Esophagus squamous epithelium (tissue), 5 donors: ENCODE results near the gene EN2. TPM values are rescaled to one million over a fixed set of nuclear protein-coding genes. Genes with fewer than 3 reads are reported as not detected.

Source experiments
- DNase-seq: peaks from one replicate; lab custom pipeline; 2025; lab: John Stamatoyannopoulos, UW
- H3K27ac ChIP-seq, 4 donors: fragments of 200-600 bp; sonication (generic); one replicate each; pipeline ENCODE4 v1.5.1; 2016 to 2019; ENCODE audit warnings: mild to moderate bottlenecking in 1 of 4
- H3K27me3 ChIP-seq, 4 donors: fragments of 200-600 bp; sonication (generic); 1 replicate in 3 of 4; 2 replicates in 1 of 4; pipeline versions ENCODE4 v1.5.1 to v1.6.0; 2017 to 2021; ENCODE audit warnings: antibody characterized with exemption in 1 of 4
- H3K36me3 ChIP-seq, 3 donors: fragments of 200-600 bp; sonication (generic); one replicate each; pipeline ENCODE4 v1.5.1; 2016 to 2019
- H3K4me1 ChIP-seq, 3 donors: fragments of 200-600 bp; sonication (generic); one replicate each; pipeline ENCODE4 v1.5.1; 2017 to 2019
- H3K4me3 ChIP-seq, 4 donors: fragments of 200-600 bp; sonication (generic); 1 replicate in 3 of 4; 2 replicates in 1 of 4; pipeline ENCODE4 v1.5.1; 2016 to 2019; ENCODE audit warnings: mild to moderate bottlenecking in 2 of 4, moderate library complexity in 1 of 4
- H3K9me3 ChIP-seq, 3 donors: fragments of 200-600 bp; sonication (generic); one replicate each; pipeline ENCODE4 v1.5.1; 2016 to 2019
- POLR2A ChIP-seq, 4 donors: fragments of 450-650 bp; IDR thresholded peaks; one replicate each; pipeline ENCODE4 v1.6.1; 2017; ENCODE audit warnings: antibody characterized with exemption in 4 of 4, mild to moderate bottlenecking in 4 of 4, moderate library complexity in 3 of 4
- WGBS, 2 donors: methylation state at CpG; one replicate each; pipeline ENCODE4 v1.1.5; 2018; 5-methylcytosine and 5-hydroxymethylcytosine counted together
- intact Hi-C: fragments of 100-400 bp; cut with DNase I; formaldehyde crosslinking; loops from one replicate; pipeline ENCODE4 v1.15.0; 2022
- total RNA-seq, 4 donors: library from RNA; depleted of rRNA; stranded (reverse); fragments of >200 nt; gene quantifications; one replicate each; pipeline ENCODE4 v1.1.0, GENCODE V29; 2016
- TF ChIP-seq, protein P1 (sequence below), 6 experiments: fragments of 450-650 bp in 4 of 6; fragments of 200-600 bp in 2 of 6; sonication (generic) in 2 of 6; IDR thresholded peaks; one replicate each; pipeline ENCODE4 v1.5.1; 2016 to 2019; ENCODE audit warnings: antibody characterized with exemption in 6 of 6, mild to moderate bottlenecking in 4 of 6, moderate library complexity in 4 of 6
- donor health status: DM: yes; HTN: yes; CAD: no.

Gene EN2
- total RNA-seq = under 1 TPM in 1 of 4 donors, not detected in 3; under 0.01 TPM

DNA sequence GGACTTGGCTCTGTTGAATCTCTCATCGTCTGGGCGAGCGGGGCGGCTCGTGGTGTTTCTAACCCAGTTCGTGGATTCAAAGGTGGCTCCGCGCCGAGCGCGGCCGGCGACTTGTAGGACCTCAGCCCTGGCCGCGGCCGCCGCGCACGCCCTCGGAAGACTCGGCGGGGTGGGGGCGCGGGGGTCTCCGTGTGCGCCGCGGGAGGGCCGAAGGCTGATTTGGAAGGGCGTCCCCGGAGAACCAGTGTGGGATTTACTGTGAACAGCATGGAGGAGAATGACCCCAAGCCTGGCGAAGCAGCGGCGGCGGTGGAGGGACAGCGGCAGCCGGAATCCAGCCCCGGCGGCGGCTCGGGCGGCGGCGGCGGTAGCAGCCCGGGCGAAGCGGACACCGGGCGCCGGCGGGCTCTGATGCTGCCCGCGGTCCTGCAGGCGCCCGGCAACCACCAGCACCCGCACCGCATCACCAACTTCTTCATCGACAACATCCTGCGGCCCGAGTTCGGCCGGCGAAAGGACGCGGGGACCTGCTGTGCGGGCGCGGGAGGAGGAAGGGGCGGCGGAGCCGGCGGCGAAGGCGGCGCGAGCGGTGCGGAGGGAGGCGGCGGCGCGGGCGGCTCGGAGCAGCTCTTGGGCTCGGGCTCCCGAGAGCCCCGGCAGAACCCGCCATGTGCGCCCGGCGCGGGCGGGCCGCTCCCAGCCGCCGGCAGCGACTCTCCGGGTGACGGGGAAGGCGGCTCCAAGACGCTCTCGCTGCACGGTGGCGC, at the start of gene EN2:
Gene EN2 (plus strand): TSS at position 19 of the 767 bp plus-strand sequence. CDS start 249 bp downstream, at position 268.
- DNase-seq = no peak
- peaks cover 29 to 55% (median 39%) of the 10 kb centered on the region in 3 donors for H3K4me1 ChIP-seq
- peaks cover 71 to 98% (median 80%) of the 10 kb centered on the region in 4 donors for H3K27me3 ChIP-seq
- H3K27ac ChIP-seq = no peak within 1 kb of the TSS
- H3K9me3 ChIP-seq = no peaks in the 10 kb centered on the region
- WGBS, 2 donors = no CpG with 5 or more reads among the region's 105 CpGs
- intact Hi-C loops = no loop called here
- TF ChIP-seq POLR2A (IDR thresholded peaks at IDR 0.05) = no peak
- TF ChIP-seq, protein P1, sequence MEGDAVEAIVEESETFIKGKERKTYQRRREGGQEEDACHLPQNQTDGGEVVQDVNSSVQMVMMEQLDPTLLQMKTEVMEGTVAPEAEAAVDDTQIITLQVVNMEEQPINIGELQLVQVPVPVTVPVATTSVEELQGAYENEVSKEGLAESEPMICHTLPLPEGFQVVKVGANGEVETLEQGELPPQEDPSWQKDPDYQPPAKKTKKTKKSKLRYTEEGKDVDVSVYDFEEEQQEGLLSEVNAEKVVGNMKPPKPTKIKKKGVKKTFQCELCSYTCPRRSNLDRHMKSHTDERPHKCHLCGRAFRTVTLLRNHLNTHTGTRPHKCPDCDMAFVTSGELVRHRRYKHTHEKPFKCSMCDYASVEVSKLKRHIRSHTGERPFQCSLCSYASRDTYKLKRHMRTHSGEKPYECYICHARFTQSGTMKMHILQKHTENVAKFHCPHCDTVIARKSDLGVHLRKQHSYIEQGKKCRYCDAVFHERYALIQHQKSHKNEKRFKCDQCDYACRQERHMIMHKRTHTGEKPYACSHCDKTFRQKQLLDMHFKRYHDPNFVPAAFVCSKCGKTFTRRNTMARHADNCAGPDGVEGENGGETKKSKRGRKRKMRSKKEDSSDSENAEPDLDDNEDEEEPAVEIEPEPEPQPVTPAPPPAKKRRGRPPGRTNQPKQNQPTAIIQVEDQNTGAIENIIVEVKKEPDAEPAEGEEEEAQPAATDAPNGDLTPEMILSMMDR (IDR thresholded peaks at IDR 0.05) = no peak
- no peaks in the 10 kb centered on the region for H3K36me3 ChIP-seq
- peak within 1 kb of the TSS; percentile 26 to 61 (median 42) for H3K4me3 ChIP-seq

DNA sequence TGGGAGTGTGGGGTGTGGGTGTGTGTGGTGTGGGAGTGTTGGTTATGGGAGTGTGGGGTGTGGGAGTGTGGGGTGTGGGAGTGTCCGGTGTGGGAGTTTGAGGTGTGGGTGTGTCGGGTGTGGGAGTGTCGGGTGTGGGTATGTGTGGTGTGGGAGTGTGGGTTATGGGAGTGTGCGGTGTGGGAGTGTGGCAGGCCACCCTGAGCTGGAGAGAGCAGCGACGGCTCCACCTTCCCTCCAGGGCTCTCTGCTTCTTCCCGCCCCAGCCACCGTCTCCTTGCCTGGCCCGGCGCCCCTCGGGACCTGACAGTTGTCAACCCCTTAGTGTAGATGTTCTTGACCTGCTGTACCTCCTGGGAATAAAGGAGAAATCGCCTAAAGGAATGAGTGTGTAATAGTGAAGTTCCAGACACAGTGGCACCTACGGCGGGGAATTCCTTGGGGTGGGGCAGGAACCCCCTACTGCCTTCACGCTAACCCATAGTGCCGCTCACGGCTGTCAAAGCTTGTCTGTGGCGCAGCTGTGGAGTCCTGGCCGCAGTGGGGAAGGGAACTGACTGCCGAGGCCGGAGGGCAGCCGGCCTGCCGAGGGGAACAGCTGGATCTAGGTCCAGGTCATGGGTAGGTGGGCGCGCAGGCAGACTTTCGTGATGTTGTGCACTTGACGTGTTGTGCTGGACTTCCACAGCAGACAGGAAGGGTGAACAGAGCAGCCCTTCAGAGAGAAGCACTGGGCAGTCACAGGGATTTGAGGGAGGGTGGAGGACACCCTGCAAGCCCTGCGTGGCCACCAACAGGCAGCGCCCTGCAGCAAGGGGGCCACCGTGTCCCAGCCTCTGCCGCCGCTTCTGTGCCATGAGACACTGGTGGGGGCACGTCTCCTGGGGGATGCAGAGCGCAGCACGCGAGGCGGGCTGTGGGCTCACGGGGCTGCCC, 49.0 kb upstream of the EN2 start:
- no peak overlapping the region for H3K4me3 ChIP-seq
- H3K9me3 ChIP-seq = no peaks in the 10 kb centered on the region
- 27 to 39% methylated on average over 14 to 28 of the region's 38 CpGs for WGBS, 2 donors
- H3K27me3 ChIP-seq = peaks cover 0 to 66% (median 0%) of the 10 kb centered on the region in 4 donors
- no peak for DNase-seq
- intact Hi-C loops = no loop called here
- H3K36me3 ChIP-seq = no peaks in the 10 kb centered on the region
- H3K27ac ChIP-seq = no peak overlapping the region
- H3K4me1 ChIP-seq = no peaks in the 10 kb centered on the region
- TF ChIP-seq, protein P1 (IDR thresholded peaks at IDR 0.05) = no peak
- TF ChIP-seq POLR2A (IDR thresholded peaks at IDR 0.05) = no peak

DNA sequence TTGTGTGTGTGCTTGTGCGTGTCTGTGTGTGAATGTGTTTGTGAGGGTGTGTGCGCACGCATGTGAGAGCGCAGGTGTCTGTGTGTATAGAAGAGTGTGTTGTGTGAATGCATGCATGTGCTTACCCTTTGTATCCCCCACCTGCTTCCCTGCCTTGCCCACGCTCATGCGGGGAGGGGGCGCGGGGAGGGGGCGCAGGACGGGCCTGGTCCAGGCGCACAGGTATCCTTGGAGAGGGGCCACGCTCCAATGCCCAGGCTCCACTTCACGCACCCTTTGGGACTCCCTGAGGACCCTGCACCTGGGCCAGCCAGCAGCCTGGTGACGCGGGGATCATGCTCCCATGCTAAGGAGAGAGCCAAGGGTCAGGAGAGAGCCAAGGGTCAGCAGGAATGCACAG, 47.9 kb upstream of the EN2 start:
- H3K9me3 ChIP-seq = no peaks in the 10 kb centered on the region
- intact Hi-C loops = no loop called here
- H3K4me3 ChIP-seq = no peak overlapping the region
- no peaks in the 10 kb centered on the region for H3K36me3 ChIP-seq
- TF ChIP-seq POLR2A (IDR thresholded peaks at IDR 0.05) = no peak
- TF ChIP-seq, protein P1 (IDR thresholded peaks at IDR 0.05) = no peak
- H3K27me3 ChIP-seq = peaks cover 0 to 55% (median 0%) of the 10 kb centered on the region in 4 donors
- no peaks in the 10 kb centered on the region for H3K4me1 ChIP-seq
- DNase-seq = no peak
- H3K27ac ChIP-seq = no peak overlapping the region
- 69 to 72% methylated on average over 9 to 10 of the region's 15 CpGs for WGBS, 2 donors

DNA sequence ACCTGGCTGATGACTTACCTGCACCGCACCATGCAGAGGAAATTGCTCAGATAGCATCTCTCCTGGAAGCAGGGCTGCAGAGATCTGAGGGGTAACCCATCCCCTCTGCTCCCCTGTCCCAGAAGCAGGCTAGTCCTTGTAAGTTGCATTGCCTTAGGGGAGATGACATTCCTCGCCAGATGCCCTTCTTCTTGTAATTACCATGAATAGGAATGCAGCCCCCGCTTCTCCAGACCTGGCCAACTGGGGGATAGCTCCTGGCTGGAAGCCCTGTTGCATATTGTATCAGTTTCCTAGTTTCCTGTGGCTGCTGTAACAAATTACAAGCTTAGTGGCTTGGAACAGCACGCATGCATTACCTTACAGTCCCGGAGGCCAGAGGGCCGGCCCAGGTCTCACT, 47.5 kb upstream of the EN2 start:
- Histone ChIP-seq H3K9me3 (no peaks in the 10 kb centered on the region), H3K27me3 (peaks cover 0 to 51% (median 0%) of the 10 kb centered on the region in 4 donors), H3K36me3 (no peaks in the 10 kb centered on the region), H3K4me3 (no peak overlapping the region), H3K4me1 (no peaks in the 10 kb centered on the region), H3K27ac (no peak overlapping the region)
- intact Hi-C loops = no loop called here
- no peak for DNase-seq
- 79 to 84% methylated on average over 3 to 5 of the region's 6 CpGs for WGBS, 2 donors
- no peak for TF ChIP-seq POLR2A (IDR thresholded peaks at IDR 0.05)
- TF ChIP-seq, protein P1 (IDR thresholded peaks at IDR 0.05) = no peak
